K562 (cell line): ENCODE data around the gene RPL18A. TPM values are rescaled to one million over a fixed set of nuclear protein-coding genes. Genes with fewer than 3 reads are reported as not detected.

Experiments
- FOS ChIP-seq: IDR thresholded peaks from 3 replicates; pipeline ENCODE4 v1.6.1; 2011; ENCODE audit not compliant: insufficient read length; ENCODE audit errors: extremely low read depth
- FOXK1 ChIP-seq: sonication (generic); formaldehyde crosslinking; IDR thresholded peaks from 2 replicates; pipeline ENCODE4 v1.8.0; 2022; ENCODE audit warnings: missing genetic modification reagents, mild to moderate bottlenecking, borderline replicate concordance
- GTF2A2 ChIP-seq: IDR thresholded peaks from 2 replicates; pipeline ENCODE4 v1.6.1; 2016; ENCODE audit warnings: mild to moderate bottlenecking, missing genetic modification characterization, missing compliant biosample characterization
- GTF2E2 ChIP-seq: fragments of 200-800 bp; sonication (Bioruptor generic); IDR thresholded peaks from 2 replicates; pipeline ENCODE4 v1.6.1; 2016; ENCODE audit warnings: missing genetic modification characterization, missing compliant biosample characterization
- MGA ChIP-seq: fragments of 450-650 bp; IDR thresholded peaks from 2 replicates; pipeline ENCODE4 v1.6.1; 2016; ENCODE audit warnings: mild to moderate bottlenecking, moderate library complexity
- PTBP1 ChIP-seq: fragments of 200-400 bp; formaldehyde crosslinking; IDR thresholded peaks from 2 replicates; pipeline ENCODE4 v1.6.1; 2017; ENCODE audit warnings: low read depth, low read length
- RFX1 ChIP-seq: fragments of 450-650 bp; IDR thresholded peaks from 2 replicates; pipeline ENCODE4 v1.6.1; 2016; ENCODE audit warnings: mild to moderate bottlenecking, moderate library complexity
- STAT5A ChIP-seq: IDR thresholded peaks from 2 replicates; pipeline ENCODE4 v1.6.1; 2012; ENCODE audit warnings: low read length, inconsistent platforms, borderline replicate concordance
- ZNF76 ChIP-seq: fragments of 250-450 bp; sonication (Bioruptor Pico); IDR thresholded peaks from 2 replicates; pipeline ENCODE4 v1.4.0; 2020; ENCODE audit warnings: mild to moderate bottlenecking, moderate library complexity, borderline replicate concordance
- ZNF780A ChIP-seq: fragments of 250-450 bp; sonication (Bioruptor Pico); IDR thresholded peaks from 2 replicates; pipeline ENCODE4 v1.5.0; 2021; ENCODE audit warnings: mild to moderate bottlenecking
- polyA plus RNA-seq, 8 experiments: library from polyadenylated mRNA; depleted of rRNA in 4 of 8; stranded (reverse) in 5 of 8; unstranded in 3 of 8; fragments of >200 nt; fragmentation: Nextera tagmentation in 2 of 8; fragmentation: Illumina TruSeq in 1 of 8; extraction: Ambion mirVana in 2 of 8; extraction: Trizol in 1 of 8; gene quantifications; 2 replicates each; pipeline versions ENCODE4 v1.2.1 to v1.2.3, GENCODE V29; 2011 to 2014; ENCODE audit warnings: inconsistent platforms in 1 of 8, missing spikeins in 1 of 8
- total RNA-seq, 7 experiments: library from RNA; depleted of rRNA in 6 of 7; stranded (reverse); fragments of >200 nt in 6 of 7; fragmentation: Illumina TruSeq in 2 of 7; extraction: Trizol in 2 of 7; gene quantifications; 2 replicates each; pipeline versions ENCODE4 v1.2.1 to v1.2.3, GENCODE V29; 2011 to 2021; ENCODE audit warnings: low replicate concordance in 1 of 7

Gene RPL18A
- total and polyA plus RNA-seq, 9 of the 15 experiments (the other 6 are each of a cell fraction or from before 2014, with no cell fraction given) = 626 to 2,882 (median 1,895) TPM

GRCh38 chr19:17868669-17869068 lies 9.0 kb downstream of the RPL18A start (continued):
- no peak for TF ChIP-seq MGA
- no peak for TF ChIP-seq GTF2A2 (tag)
- no peak for TF ChIP-seq STAT5A
- no peak for TF ChIP-seq FOS
- no peak for TF ChIP-seq RFX1
- no peak for TF ChIP-seq PTBP1
- no peak for TF ChIP-seq GTF2E2 (tag)
- no peak for TF ChIP-seq FOXK1 (CRISPR knock-in tag)
- TF ChIP-seq ZNF76 (CRISPR knock-in tag) = no peak
- TF ChIP-seq ZNF780A (CRISPR knock-in tag) = no peak
- TF ChIP-seq, all 486 proteins: peak for 0
